Measurements from ENCODE around the gene MDK.

- no peak for TF ChIP-seq CTCF (IDR thresholded peaks at IDR 0.05; ENCODE audit: insufficient read depth, low read length)
- TF ChIP-seq REST (IDR thresholded peaks at IDR 0.05; ENCODE audit: insufficient replicate concordance, low read depth) = no peak
- TF ChIP-seq POLR2AphosphoS5 (IDR thresholded peaks at IDR 0.05; ENCODE audit: low read depth) = no peak
- no peak for TF ChIP-seq SPI1 (IDR thresholded peaks at IDR 0.05; ENCODE audit: borderline replicate concordance, low read depth)
These were observed 32.4 kb downstream of the MDK start for GRCh38 chr11:46413760-46414465.

All from HL-60 (cell line).